ENCODE measurements around the gene COL6A5.
"Not testable (repeated sequence)": the region's sequence is repeated elsewhere in the genome, so short reads cannot be mapped to it uniquely, and the experiment has no call there.

DNA sequence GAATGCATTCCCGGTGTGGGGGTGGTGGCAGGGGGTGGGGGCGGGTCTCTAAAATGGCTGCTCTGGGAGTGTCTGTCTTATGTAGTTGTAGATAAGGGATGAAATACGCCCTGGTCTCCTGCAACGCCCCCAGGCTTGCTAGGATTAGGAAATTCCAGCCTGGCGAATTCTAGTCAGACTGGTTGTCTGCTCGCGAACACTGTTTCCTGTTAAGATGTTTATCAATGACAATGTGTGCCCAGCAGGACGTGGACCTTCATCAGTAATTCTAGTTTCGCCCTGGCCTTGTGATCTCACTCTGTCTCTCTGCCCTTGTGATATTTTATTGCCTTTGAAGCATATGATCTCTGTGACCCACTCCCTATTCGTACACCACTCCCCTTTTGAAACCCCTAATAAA lies 62.8 kb downstream of the COL6A5 start:
- not testable (repeated sequence) for TF ChIP-seq MXI1 (IDR thresholded peaks at IDR 0.05; ENCODE audit: low read depth, low read length); POLR2AphosphoS5 (IDR thresholded peaks at IDR 0.05; ENCODE audit: low read length); CHD4 (IDR thresholded peaks at IDR 0.05); FOXK2 (IDR thresholded peaks at IDR 0.05); POLR2A (IDR thresholded peaks at IDR 0.05; ENCODE audit: low read depth, low read length); CREB1 (IDR thresholded peaks at IDR 0.05; ENCODE audit: low read depth); BMI1 (IDR thresholded peaks at IDR 0.05; ENCODE audit: borderline replicate concordance); HDAC6 (IDR thresholded peaks at IDR 0.05; ENCODE audit: unreplicated experiment); RAD21 (IDR thresholded peaks at IDR 0.05; ENCODE audit: insufficient read depth, low read depth, low read length); ZNF384 (IDR thresholded peaks at IDR 0.05; ENCODE audit: borderline replicate concordance, low read depth, low read length); ZNF622 (IDR thresholded peaks at IDR 0.05); SIN3A (IDR thresholded peaks at IDR 0.05; ENCODE audit: low read depth, low read length); ESRRA (IDR thresholded peaks at IDR 0.05; ENCODE audit: low read length)
- TF ChIP-seq, protein P1, sequence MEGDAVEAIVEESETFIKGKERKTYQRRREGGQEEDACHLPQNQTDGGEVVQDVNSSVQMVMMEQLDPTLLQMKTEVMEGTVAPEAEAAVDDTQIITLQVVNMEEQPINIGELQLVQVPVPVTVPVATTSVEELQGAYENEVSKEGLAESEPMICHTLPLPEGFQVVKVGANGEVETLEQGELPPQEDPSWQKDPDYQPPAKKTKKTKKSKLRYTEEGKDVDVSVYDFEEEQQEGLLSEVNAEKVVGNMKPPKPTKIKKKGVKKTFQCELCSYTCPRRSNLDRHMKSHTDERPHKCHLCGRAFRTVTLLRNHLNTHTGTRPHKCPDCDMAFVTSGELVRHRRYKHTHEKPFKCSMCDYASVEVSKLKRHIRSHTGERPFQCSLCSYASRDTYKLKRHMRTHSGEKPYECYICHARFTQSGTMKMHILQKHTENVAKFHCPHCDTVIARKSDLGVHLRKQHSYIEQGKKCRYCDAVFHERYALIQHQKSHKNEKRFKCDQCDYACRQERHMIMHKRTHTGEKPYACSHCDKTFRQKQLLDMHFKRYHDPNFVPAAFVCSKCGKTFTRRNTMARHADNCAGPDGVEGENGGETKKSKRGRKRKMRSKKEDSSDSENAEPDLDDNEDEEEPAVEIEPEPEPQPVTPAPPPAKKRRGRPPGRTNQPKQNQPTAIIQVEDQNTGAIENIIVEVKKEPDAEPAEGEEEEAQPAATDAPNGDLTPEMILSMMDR (IDR thresholded peaks at IDR 0.05 in 2 of 3, conservative IDR thresholded peaks at IDR 0.05 in 1 of 3; ENCODE audit: control insufficient read depth in 2 of 3, extremely low read depth in 1 of 3, insufficient read depth in 1 of 3, low read depth in 3 of 3, low read length in 3 of 3), result not testable (repeated sequence)

All from GM12878 (cell line).